GM12892 (cell line): ENCODE measurements around the gene CARD9.

Experiments used
- POLR2A ChIP-seq: IDR thresholded peaks from 2 replicates; pipeline ENCODE4 v1.6.1; 2011; ENCODE audit warnings: low read depth, low read length, control low read depth
- POLR2AphosphoS5 ChIP-seq: IDR thresholded peaks from 2 replicates; pipeline ENCODE4 v1.6.1; 2011; ENCODE audit warnings: low read depth, low read length, control low read depth

DNA sequence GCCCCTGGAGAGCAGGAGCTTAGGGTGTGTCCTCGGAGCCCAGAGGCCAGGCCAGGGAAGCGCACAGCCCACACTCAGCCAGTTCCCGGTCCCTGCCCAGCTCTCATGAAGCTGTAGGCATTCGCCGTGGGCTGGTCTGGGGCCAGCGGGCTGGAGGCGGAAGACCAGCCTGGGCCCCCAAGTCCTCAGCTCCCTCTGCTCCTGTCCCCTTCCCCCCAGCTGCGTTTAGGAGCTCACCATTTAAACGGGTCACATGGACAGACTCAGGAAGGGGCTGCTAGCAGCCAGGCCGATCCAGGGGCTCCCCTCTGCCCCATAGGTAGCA, 27.4 kb downstream of the CARD9 start:
- TF ChIP-seq POLR2AphosphoS5, result no peak
- TF ChIP-seq POLR2A, result no peak
